GM10266 (cell line): ENCODE data around the gene FTO.

Experiments used
- DNase-seq: peaks from one replicate; pipeline ENCODE4 v3.0.0; 2012; ENCODE audit errors: extremely low spot score
- TF ChIP-seq, protein P1 (sequence below): IDR thresholded peaks from 2 replicates; pipeline ENCODE4 v1.5.1; 2012; ENCODE audit warnings: mild to moderate bottlenecking, low read depth; ENCODE audit not compliant: control insufficient read depth, insufficient read depth; ENCODE audit errors: missing control alignments

The FTO gene

DNA sequence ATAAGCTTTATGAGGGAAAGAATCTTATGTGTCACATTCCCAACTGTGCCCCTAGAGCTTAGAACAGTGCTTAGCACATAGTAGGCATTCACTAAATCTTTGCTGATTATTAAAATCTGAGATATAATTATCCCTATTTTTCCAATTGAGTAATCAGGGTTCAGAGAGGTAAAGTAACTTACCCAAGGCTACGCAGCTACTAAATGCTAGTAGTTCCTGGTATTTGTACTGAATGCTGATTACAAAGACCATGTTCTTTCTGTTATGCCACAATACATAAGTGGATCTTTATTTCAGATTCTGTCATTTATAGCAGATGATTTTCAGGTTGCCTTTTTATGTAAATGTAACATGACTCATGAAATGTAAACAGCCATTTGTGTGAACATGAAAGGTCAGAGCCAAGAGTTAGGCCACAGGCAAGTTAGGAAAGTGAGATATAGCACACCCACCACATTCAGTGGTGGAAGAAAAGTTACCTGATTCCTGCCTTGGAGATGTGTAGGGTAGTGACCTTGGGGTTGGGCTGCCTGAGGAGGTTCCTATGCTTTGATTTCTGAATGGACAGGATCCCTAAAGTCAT is 77.2 kb downstream of the FTO start:
- no peak for DNase-seq
- TF ChIP-seq, protein P1, sequence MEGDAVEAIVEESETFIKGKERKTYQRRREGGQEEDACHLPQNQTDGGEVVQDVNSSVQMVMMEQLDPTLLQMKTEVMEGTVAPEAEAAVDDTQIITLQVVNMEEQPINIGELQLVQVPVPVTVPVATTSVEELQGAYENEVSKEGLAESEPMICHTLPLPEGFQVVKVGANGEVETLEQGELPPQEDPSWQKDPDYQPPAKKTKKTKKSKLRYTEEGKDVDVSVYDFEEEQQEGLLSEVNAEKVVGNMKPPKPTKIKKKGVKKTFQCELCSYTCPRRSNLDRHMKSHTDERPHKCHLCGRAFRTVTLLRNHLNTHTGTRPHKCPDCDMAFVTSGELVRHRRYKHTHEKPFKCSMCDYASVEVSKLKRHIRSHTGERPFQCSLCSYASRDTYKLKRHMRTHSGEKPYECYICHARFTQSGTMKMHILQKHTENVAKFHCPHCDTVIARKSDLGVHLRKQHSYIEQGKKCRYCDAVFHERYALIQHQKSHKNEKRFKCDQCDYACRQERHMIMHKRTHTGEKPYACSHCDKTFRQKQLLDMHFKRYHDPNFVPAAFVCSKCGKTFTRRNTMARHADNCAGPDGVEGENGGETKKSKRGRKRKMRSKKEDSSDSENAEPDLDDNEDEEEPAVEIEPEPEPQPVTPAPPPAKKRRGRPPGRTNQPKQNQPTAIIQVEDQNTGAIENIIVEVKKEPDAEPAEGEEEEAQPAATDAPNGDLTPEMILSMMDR = no peak

DNA sequence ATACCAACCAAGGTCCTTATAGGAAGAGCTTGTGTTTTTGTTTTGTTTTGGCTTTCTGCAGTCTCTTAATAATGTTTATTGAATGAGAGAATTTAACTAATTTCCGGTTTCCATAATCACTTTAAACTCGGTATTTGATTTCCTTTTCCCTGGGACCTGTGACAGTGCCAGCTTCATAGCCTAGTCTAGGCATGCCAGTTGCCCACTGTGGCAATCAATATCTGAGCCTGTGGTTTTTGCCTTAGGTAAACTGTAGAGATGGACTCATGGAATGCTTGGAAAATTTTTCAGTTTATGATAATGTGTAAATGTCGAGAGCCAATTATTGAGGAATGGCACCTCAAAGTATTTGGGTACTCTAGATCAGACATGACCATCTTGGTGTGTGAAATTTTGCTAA is 78.2 kb downstream of the FTO start:
- DNase-seq = no peak
- TF ChIP-seq, protein P1 = no peak

DNA sequence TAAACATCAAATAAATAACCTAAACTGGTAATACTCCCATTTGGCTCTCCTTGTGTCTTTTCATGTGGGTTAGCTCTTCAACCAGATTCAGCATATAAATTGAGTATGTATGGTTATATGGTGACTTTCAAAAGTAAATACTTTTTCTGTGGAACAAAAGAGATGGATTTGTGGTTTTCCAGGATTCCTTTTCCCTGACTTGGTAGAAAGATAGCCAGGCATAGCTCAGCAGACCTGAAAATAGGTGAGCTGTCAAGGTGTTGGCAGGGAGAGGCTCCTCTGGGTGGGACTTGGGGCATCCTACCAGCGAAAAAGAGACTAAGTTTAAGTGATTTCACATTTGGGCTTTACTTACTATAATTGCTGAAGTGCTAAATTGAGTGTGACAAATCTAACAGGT is 80.3 kb downstream of the FTO start:
- no peak for DNase-seq
- TF ChIP-seq, protein P1 = no peak

DNA sequence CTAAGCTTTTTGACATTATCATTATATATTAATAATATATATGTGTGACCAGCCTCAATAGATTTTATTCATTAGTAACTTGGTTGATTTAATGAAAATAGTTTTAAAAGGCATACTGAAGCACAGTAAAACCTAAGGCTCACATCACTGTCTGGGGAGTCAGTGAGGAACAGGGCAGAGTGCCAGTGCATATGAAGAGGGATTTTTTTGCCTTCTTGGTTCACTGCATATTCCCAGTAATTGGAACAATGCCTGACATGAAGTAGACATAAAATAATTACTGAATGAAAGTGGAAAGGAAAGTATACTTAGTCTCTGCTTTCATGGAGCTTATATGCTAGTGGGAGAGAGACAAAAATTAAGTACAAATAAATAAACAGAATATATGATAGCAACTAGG is 81.1 kb downstream of the FTO start:
- TF ChIP-seq, protein P1 = no peak

DNA sequence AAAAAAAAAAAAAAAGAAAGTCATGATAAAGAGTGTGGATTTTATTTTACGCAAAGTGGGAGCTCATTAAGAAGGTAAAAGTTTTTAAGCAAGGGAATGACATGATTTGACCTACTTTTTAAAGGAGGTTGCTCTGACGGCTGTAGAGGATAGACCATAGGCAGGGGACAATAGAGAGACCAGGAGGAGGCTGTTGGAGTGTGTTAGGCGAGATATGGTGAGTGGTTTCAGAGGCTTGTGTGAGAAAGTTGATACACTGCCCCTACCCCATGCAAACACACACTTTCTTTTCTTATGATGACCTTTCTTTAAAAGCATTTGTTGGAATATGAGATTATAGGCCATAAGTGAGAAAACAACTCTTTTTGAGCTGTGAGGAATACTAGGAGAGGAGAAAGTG is 82.0 kb downstream of the FTO start:
- TF ChIP-seq, protein P1 = no peak
- no peak for DNase-seq

More for the DNA sequence above, 81.1 kb downstream of the FTO start:
- DNase-seq = no peak

DNA sequence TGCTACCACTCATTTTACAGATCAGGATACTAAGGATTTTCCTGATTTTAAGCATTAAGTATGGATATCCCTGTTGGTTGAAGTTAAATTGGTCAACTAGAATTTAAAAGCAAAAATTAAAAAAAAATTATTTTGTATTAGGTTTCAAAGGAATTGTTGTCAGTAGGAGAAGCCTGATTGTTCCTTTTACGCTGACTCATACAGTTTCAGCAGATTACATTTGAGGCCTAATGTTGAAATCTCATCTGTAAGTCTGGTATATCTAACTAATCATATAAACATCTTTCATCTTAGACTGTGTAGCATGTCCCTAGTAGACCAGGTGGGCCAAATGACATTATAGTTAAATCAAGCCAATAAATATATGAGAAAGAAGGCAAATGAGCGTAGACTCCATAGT is 83.5 kb downstream of the FTO start:
- DNase-seq = no peak
- TF ChIP-seq, protein P1 = no peak

DNA sequence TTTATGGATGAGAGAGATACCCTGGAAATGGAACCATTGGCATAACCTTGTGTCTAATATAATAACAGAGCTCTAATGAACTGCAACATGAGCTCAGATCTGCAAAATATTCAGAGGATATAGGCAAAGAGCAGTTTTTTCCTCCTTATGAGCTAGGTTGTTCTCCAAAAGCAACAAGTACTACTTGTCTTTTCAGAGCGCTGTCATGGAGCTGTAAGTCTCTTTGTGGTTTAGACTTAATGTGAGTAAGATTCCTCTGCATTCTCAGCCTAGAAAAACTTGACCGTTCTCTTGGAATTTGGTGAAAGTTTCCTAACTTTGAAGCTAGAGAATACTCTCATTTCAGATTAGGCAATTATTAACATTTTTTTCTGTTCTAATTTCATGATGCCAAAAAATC is 85.2 kb downstream of the FTO start:
- DNase-seq = no peak
- TF ChIP-seq, protein P1 = no peak
